ENCODE measurements around the gene EPHB6. TPM values are rescaled to one million over a fixed set of nuclear protein-coding genes. Genes with fewer than 3 reads are reported as not detected.

The EPHB6 gene
- total and polyA plus RNA-seq, 8 donors: 23.8 to 165 (median 28.8) TPM

DNA sequence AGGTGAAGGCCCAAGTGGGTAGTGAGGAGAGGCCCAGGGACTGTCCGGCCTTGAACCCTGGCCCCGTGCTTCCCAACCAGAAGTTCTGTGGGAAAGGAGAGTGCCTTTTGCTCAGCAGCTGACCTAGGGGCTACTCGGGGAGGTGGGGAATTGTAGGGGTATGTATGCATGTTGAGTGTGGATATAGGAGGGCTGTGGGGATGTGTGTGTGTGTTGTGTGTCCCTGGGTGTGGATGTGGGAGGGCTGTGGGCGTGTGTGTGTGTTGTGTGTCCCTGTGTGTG is 12.2 kb downstream of the EPHB6 start:
- WGBS, 2 donors: 35 to 42% methylated on average over 4 of the region's 4 CpGs
- no peaks in the 10 kb centered on the region for H3K36me3 ChIP-seq
- no peaks in the 10 kb centered on the region for H3K27me3 ChIP-seq
- DNase-seq (no peak), ATAC-seq (no peak), FAIRE-seq (no peak)
- TF ChIP-seq, protein P1, sequence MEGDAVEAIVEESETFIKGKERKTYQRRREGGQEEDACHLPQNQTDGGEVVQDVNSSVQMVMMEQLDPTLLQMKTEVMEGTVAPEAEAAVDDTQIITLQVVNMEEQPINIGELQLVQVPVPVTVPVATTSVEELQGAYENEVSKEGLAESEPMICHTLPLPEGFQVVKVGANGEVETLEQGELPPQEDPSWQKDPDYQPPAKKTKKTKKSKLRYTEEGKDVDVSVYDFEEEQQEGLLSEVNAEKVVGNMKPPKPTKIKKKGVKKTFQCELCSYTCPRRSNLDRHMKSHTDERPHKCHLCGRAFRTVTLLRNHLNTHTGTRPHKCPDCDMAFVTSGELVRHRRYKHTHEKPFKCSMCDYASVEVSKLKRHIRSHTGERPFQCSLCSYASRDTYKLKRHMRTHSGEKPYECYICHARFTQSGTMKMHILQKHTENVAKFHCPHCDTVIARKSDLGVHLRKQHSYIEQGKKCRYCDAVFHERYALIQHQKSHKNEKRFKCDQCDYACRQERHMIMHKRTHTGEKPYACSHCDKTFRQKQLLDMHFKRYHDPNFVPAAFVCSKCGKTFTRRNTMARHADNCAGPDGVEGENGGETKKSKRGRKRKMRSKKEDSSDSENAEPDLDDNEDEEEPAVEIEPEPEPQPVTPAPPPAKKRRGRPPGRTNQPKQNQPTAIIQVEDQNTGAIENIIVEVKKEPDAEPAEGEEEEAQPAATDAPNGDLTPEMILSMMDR (IDR thresholded peaks at IDR 0.05): no peak
- H3K4me3 ChIP-seq: no peak overlapping the region
- intact Hi-C loops (cut with DNase I): no loop called here
- H3K4me1 ChIP-seq: no peaks in the 10 kb centered on the region
- H3K27ac ChIP-seq: no peak overlapping the region
- H3K9me3 ChIP-seq: no peaks in the 10 kb centered on the region

DNA sequence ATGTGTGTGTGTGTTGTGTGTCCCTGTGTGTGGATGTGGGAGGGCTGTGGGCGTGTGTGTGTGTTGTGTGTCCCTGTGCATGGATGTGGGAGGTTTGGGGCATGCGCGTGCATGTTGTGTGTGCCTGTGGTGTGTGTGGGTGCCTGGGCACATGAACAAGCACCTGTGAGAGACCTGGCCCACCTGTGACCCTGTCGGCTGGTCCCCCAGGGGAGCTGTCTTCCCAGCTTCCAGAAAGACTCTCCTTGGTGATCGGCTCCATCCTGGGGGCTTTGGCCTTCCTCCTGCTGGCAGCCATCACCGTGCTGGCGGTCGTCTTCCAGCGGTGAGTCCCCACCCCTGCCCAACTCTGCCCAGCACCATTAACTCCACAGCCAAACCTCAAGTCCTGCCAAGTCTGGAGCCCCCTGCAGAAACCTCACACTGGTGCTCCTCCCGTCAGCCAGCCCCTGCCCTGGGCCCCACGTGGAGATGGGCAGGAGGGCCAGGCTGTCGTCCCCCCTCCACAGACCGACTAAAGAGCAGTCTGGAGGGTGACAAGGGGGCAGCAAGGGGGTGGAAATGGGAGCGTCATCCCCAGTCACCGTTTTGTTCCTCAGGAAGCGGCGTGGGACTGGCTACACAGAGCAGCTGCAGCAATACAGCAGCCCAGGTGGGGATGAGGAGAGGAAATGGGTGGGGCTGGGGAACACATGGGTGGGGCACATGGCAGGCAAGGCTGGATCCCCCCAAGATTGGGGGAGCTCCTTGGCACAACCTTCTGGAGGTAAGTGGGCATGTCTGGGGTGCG is 12.7 kb downstream of the EPHB6 start:
- Histone ChIP-seq H3K27me3 (no peaks in the 10 kb centered on the region), H3K27ac (no peak overlapping the region), H3K4me3 (no peak overlapping the region), H3K4me1 (no peaks in the 10 kb centered on the region), H3K9me3 (no peaks in the 10 kb centered on the region), H3K36me3 (no peaks in the 10 kb centered on the region)
- TF ChIP-seq, protein P1 (IDR thresholded peaks at IDR 0.05): no peak
- FAIRE-seq (no peak), DNase-seq (no peak), ATAC-seq (no peak)
- intact Hi-C loops (cut with DNase I): no loop called here
- WGBS, 2 donors: 59 to 75% methylated on average over 18 of the region's 18 CpGs

DNA sequence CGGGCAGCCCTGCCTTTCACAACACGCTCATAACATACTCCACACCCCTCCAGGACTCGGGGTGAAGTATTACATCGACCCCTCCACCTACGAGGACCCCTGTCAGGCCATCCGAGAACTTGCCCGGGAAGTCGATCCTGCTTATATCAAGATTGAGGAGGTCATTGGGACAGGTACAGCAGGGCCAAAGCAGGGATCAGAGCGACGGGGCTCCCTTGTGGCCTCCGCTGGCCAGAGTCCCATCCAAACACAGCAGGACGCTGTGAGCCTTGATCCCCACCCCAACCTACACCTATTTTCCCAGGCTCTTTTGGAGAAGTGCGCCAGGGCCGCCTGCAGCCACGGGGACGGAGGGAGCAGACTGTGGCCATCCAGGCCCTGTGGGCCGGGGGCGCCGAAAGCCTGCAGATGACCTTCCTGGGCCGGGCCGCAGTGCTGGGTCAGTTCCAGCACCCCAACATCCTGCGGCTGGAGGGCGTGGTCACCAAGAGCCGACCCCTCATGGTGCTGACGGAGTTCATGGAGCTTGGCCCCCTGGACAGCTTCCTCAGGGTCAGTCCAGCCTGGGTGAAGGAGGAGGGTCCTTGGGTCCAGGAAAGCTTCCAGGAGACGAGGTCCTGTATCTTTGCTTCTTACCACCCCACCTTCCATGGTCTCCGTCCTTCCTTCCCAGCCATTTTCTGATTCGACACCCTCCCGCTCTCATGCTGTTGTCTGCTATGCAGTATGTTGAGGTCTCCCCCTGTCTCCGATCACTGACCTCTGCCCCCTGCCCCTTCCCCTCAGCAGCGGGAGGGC is 13.5 kb downstream of the EPHB6 start:
- no peaks in the 10 kb centered on the region for H3K36me3 ChIP-seq
- DNase-seq (no peak), ATAC-seq (no peak), FAIRE-seq (no peak)
- no peaks in the 10 kb centered on the region for H3K27me3 ChIP-seq
- H3K27ac ChIP-seq: no peak overlapping the region
- intact Hi-C loops (cut with DNase I): no loop called here
- TF ChIP-seq, protein P1 (IDR thresholded peaks at IDR 0.05): no peak
- H3K9me3 ChIP-seq: no peaks in the 10 kb centered on the region
- no peaks in the 10 kb centered on the region for H3K4me1 ChIP-seq
- no peak overlapping the region for H3K4me3 ChIP-seq
- 62 to 81% methylated on average over 30 to 31 of the region's 31 CpGs for WGBS, 2 donors

DNA sequence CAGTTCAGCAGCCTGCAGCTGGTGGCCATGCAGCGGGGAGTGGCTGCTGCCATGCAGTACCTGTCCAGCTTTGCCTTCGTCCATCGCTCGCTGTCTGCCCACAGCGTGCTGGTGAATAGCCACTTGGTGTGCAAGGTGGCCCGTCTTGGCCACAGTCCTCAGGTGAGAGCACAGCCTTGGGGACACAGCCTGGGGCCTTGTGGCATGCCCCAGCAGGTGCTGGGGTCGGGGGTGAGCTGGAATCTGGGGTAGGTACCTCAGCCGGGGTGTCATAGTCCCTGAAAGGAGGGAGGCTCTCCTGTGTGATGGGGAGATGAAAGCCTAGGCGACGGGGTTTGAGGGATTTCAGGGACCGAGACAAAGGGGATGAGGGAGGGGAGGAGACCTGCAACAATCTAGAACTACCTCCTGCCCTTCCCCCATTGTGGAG is 14.1 kb downstream of the EPHB6 start:
- DNase-seq: no peak
- no peaks in the 10 kb centered on the region for H3K27me3 ChIP-seq

More for the DNA sequence above, 14.1 kb downstream of the EPHB6 start:
- Histone ChIP-seq H3K4me3 (no peak overlapping the region), H3K9me3 (no peaks in the 10 kb centered on the region), H3K27ac (no peak overlapping the region), H3K36me3 (no peaks in the 10 kb centered on the region), H3K4me1 (no peaks in the 10 kb centered on the region)
- TF ChIP-seq, protein P1 (IDR thresholded peaks at IDR 0.05): no peak
- FAIRE-seq (no peak), ATAC-seq (no peak)
- 75 to 85% methylated on average over 11 of the region's 11 CpGs for WGBS, 2 donors
- intact Hi-C loops (cut with DNase I): no loop called here

Data from pancreas (tissue), 10 donors.